HL-60 (cell line): ENCODE data around the gene ACTG1.

Experiments
- CTCF ChIP-seq: IDR thresholded peaks from one replicate; pipeline ENCODE4 v1.5.1; 2011; ENCODE audit warnings: low read length, control low read depth, inconsistent platforms; ENCODE audit not compliant: insufficient read depth
- GABPA ChIP-seq: IDR thresholded peaks from 2 replicates; pipeline ENCODE4 v1.6.1; 2012; ENCODE audit warnings: low read depth
- POLR2AphosphoS5 ChIP-seq: IDR thresholded peaks from 2 replicates; pipeline ENCODE4 v1.6.1; 2012; ENCODE audit warnings: low read depth
- REST ChIP-seq: IDR thresholded peaks from 2 replicates; pipeline ENCODE4 v1.6.1; 2012; ENCODE audit warnings: low read depth; ENCODE audit not compliant: insufficient replicate concordance
- SPI1 ChIP-seq: IDR thresholded peaks from 2 replicates; pipeline ENCODE4 v1.6.1; 2012; ENCODE audit warnings: low read depth, mild to moderate bottlenecking, borderline replicate concordance

DNA sequence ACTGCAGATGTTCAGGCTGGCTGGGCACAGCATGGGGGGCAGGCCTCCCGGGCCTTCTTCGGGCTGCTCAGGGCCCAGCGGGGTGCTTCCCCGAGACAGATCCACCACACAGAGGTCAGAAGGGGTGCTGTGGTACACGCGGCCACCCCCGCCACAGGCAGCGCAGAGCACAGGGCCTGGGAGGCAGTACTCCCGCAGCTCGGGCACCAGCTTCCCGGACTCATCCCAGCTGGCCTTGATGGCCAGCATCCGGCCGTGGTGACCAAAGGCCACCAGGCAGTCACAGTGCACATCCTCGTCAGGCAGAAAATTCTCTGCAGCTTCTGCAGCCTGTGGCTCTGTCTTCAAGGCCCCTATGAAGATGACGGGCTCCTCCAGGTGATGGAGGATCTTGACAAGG is 37.7 kb upstream of the ACTG1 start:
- no peak for TF ChIP-seq CTCF
- no peak for TF ChIP-seq POLR2AphosphoS5
- no peak for TF ChIP-seq SPI1
- no peak for TF ChIP-seq REST
- no peak for TF ChIP-seq GABPA
